Fibroblast of lung (primary cell): Measurements from ENCODE around the gene RFX8. TPM values are rescaled to one million over a fixed set of nuclear protein-coding genes. Genes with fewer than 3 reads are reported as not detected.

Source experiments
- DNase-seq, 2 donors: peaks; one replicate each; pipeline versions ENCODE4 v3.0.0 to v3.0.0-alpha.2; 2010; ENCODE audit warnings: low read depth in 2 of 2
- H2AFZ ChIP-seq: 2 replicates; pipeline ENCODE4 v1.5.1; 2012; ENCODE audit warnings: low read length, control low read depth, inconsistent platforms
- H3K27ac ChIP-seq: 2 replicates; pipeline ENCODE4 v1.5.1; 2011; ENCODE audit warnings: low read length, control low read depth; ENCODE audit not compliant: insufficient read depth
- H3K27me3 ChIP-seq: 2 replicates; pipeline ENCODE4 v1.5.1; 2011; ENCODE audit warnings: mild to moderate bottlenecking, low read length; ENCODE audit not compliant: control insufficient read depth, insufficient read depth
- H3K36me3 ChIP-seq: 2 replicates; pipeline ENCODE4 v1.5.1; 2011; ENCODE audit warnings: low read length; ENCODE audit not compliant: control insufficient read depth, insufficient read depth
- H3K4me1 ChIP-seq: 2 replicates; pipeline ENCODE4 v1.5.1; 2011; ENCODE audit warnings: low read length; ENCODE audit not compliant: control insufficient read depth, insufficient read depth; ENCODE audit errors: extremely low read depth
- H3K4me2 ChIP-seq: 2 replicates; pipeline ENCODE4 v1.5.1; 2011; ENCODE audit warnings: low read length, control low read depth; ENCODE audit not compliant: insufficient read depth; ENCODE audit errors: extremely low read depth
- H3K4me3 ChIP-seq, 4 experiments: fragments of 200-600 bp in 1 of 4; sonication (generic) in 1 of 4; replicated peaks in 1 of 4; 2 replicates each; pipeline ENCODE4 v1.5.1; 2011 to 2016; ENCODE audit warnings: low read length in 4 of 4, low read depth in 3 of 4, mild to moderate bottlenecking in 3 of 4, control low read depth in 2 of 4, inconsistent platforms in 1 of 4, mixed read lengths in 1 of 4; ENCODE audit not compliant: insufficient read depth in 1 of 4; ENCODE audit errors: control extremely low read depth in 1 of 4
- H3K79me2 ChIP-seq: 2 replicates; pipeline ENCODE4 v1.5.1; 2012; ENCODE audit warnings: mild to moderate bottlenecking, low read length, inconsistent platforms; ENCODE audit not compliant: control insufficient read depth, insufficient read depth
- H3K9ac ChIP-seq: 2 replicates; pipeline ENCODE4 v1.5.1; 2011; ENCODE audit warnings: mild to moderate bottlenecking, low read length, control low read depth; ENCODE audit not compliant: insufficient read depth
- H3K9me3 ChIP-seq: 2 replicates; pipeline ENCODE4 v1.5.1; 2012; ENCODE audit warnings: low read depth, low read length; ENCODE audit not compliant: control insufficient read depth, insufficient read depth
- H4K20me1 ChIP-seq: 2 replicates; pipeline ENCODE4 v1.5.1; 2011; ENCODE audit warnings: low read length; ENCODE audit not compliant: control insufficient read depth, insufficient read depth; ENCODE audit errors: extremely low read depth
- CTCF ChIP-seq, 2 donors: IDR thresholded peaks in 1 of 2; conservative IDR thresholded peaks in 1 of 2; 1 replicate in 1 of 2; 2 replicates in 1 of 2; pipeline ENCODE4 v1.5.1; 2011 to 2012; ENCODE audit warnings: low read length in 2 of 2, control low read depth in 1 of 2, inconsistent platforms in 1 of 2, low read depth in 1 of 2, mild to moderate bottlenecking in 1 of 2
- EZH2 ChIP-seq: IDR thresholded peaks from 2 replicates; pipeline ENCODE4 v1.5.1; 2012; ENCODE audit warnings: low read length, control low read depth, mild to moderate bottlenecking; ENCODE audit errors: missing control alignments
- polyA plus RNA-seq, 2 donors: library from polyadenylated mRNA; depleted of rRNA in 1 of 2; stranded (reverse) in 1 of 2; unstranded in 1 of 2; fragments of >200 nt; gene quantifications; 2 replicates each; pipeline ENCODE4 v1.2.1, GENCODE V29; 2011 to 2012; ENCODE audit warnings: missing spikeins in 1 of 2
- total RNA-seq: library from RNA; depleted of rRNA; stranded (reverse); fragments of >200 nt; gene quantifications from 2 replicates; pipeline ENCODE4 v1.2.1, GENCODE V29; 2014

Gene RFX8
- total and polyA plus RNA-seq, 2 donors (not counting 1 experiment from before 2014, with no cell fraction given) = 4.3 to 12.4 TPM

GRCh38 chr2:101400048-101400447, 74.9 kb downstream of the RFX8 start:
- no peaks in the 10 kb centered on the region for H3K27me3 ChIP-seq
- H3K79me2 ChIP-seq = no peaks in the 10 kb centered on the region
- H2AFZ ChIP-seq = no peak overlapping the region
- no peaks in the 10 kb centered on the region for H3K9me3 ChIP-seq
- no peak overlapping the region for H3K4me2 ChIP-seq
- H3K4me3 ChIP-seq = no peak overlapping the region
- H3K27ac ChIP-seq = no peak overlapping the region
- peaks cover 8% of the 10 kb centered on the region for H3K4me1 ChIP-seq
- H3K9ac ChIP-seq = no peak overlapping the region
- peaks cover 9% of the 10 kb centered on the region for H3K36me3 ChIP-seq
- DNase-seq = peak in 1 of 2 donors; percentile 70
- no peak for TF ChIP-seq EZH2
- TF ChIP-seq CTCF (conservative IDR thresholded peaks at IDR 0.05 in 1 of 2, IDR thresholded peaks at IDR 0.05 in 1 of 2; ENCODE audit: low read depth in 1 of 2, low read length in 2 of 2) = no peak
- H4K20me1 ChIP-seq = no peaks in the 10 kb centered on the region

GRCh38 chr2:101399021-101399799, 75.7 kb downstream of the RFX8 start:
- H3K9ac ChIP-seq = no peak overlapping the region
- H3K4me2 ChIP-seq = no peak overlapping the region

More at GRCh38 chr2:101399021-101399799, 75.7 kb downstream of the RFX8 start:
- H4K20me1 ChIP-seq = no peaks in the 10 kb centered on the region
- no peak overlapping the region for H3K4me3 ChIP-seq
- no peak for DNase-seq
- H3K79me2 ChIP-seq = no peaks in the 10 kb centered on the region
- no peaks in the 10 kb centered on the region for H3K9me3 ChIP-seq
- no peaks in the 10 kb centered on the region for H3K27me3 ChIP-seq
- no peak overlapping the region for H2AFZ ChIP-seq
- H3K27ac ChIP-seq = no peak overlapping the region
- peaks cover 9% of the 10 kb centered on the region for H3K36me3 ChIP-seq
- TF ChIP-seq EZH2 = no peak
- TF ChIP-seq CTCF (conservative IDR thresholded peaks at IDR 0.05 in 1 of 2, IDR thresholded peaks at IDR 0.05 in 1 of 2; ENCODE audit: low read depth in 1 of 2, low read length in 2 of 2) = no peak
- H3K4me1 ChIP-seq = peaks cover 8% of the 10 kb centered on the region
